Immature natural killer cell (primary cell): ENCODE data around the gene SSX2IP. TPM values are rescaled to one million over a fixed set of nuclear protein-coding genes. Genes with fewer than 3 reads are reported as not detected.

Experiments
- DNase-seq, 3 donors: peaks; one replicate each; pipeline ENCODE4 v3.0.0; 2022; ENCODE audit warnings: mixed read lengths in 1 of 3
- H3K27ac Mint-ChIP-seq, 6 donors: one replicate each; pipeline ENCODE4 v1.8.0; 2020; ENCODE audit warnings: mixed read lengths in 6 of 6, mild to moderate bottlenecking in 5 of 6, inconsistent platforms in 4 of 6, moderate library complexity in 3 of 6
- H3K27me3 Mint-ChIP-seq, 3 donors: one replicate each; pipeline ENCODE4 v1.8.0; 2020 to 2021; ENCODE audit warnings: low read depth in 3 of 3, mild to moderate bottlenecking in 3 of 3, mixed read lengths in 3 of 3, moderate library complexity in 3 of 3, inconsistent platforms in 1 of 3
- H3K36me3 Mint-ChIP-seq, 3 donors: one replicate each; pipeline ENCODE4 v1.8.0; 2020; ENCODE audit warnings: mixed read lengths in 3 of 3, inconsistent platforms in 2 of 3, mild to moderate bottlenecking in 2 of 3
- H3K4me1 Mint-ChIP-seq, 2 donors: one replicate each; pipeline ENCODE4 v1.8.0; 2020; ENCODE audit warnings: inconsistent platforms in 2 of 2, mild to moderate bottlenecking in 2 of 2, mixed read lengths in 2 of 2, moderate library complexity in 1 of 2
- H3K4me3 Mint-ChIP-seq, 5 donors: one replicate each; pipeline ENCODE4 v1.8.0; 2020; ENCODE audit warnings: mild to moderate bottlenecking in 5 of 5, mixed read lengths in 5 of 5, inconsistent platforms in 3 of 5, moderate library complexity in 3 of 5
- H3K9me3 Mint-ChIP-seq, 6 donors: one replicate each; pipeline ENCODE4 v1.8.0; 2020; ENCODE audit warnings: mild to moderate bottlenecking in 6 of 6, mixed read lengths in 6 of 6, inconsistent platforms in 4 of 6, moderate library complexity in 3 of 6
- polyA plus RNA-seq, 3 donors: library from polyadenylated mRNA; unstranded; fragments of 300-500 nt; fragmentation: Illumina TruSeq; gene quantifications; one replicate each; pipeline ENCODE4 v1.2.3, GENCODE V29; 2021

SSX2IP gene
- polyA plus RNA-seq, 3 donors from 2014 or later: 14.4 to 24.3 (median 20.2) TPM

DNA sequence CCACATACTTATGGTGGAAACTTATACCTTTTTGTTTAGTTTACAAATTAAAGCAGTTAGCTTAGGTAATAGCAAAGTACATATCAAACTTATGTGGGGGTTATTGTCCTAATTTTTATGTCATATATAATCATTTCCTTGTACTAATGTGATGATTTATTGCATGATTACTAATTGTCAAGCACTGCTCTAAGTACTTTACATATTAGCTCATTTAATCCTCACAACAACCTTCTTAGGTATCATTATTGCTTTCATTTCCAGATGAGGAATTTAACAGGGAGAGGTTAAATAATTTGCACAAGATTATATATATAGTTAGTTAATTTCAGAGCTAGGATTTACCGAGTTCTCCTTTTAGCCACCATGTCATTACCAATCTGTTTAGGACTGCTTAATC is 11.9 kb upstream of the SSX2IP start:
- Mint-ChIP-seq H3K4me3 (no peak overlapping the region), H3K36me3 (no peaks in the 10 kb centered on the region), H3K27me3 (peaks cover under 1 to 4% (median 4%) of the 10 kb centered on the region in 3 donors), H3K4me1 (no peaks in the 10 kb centered on the region), H3K9me3 (no peaks in the 10 kb centered on the region), H3K27ac (no peak overlapping the region)
- DNase-seq: no peak

DNA sequence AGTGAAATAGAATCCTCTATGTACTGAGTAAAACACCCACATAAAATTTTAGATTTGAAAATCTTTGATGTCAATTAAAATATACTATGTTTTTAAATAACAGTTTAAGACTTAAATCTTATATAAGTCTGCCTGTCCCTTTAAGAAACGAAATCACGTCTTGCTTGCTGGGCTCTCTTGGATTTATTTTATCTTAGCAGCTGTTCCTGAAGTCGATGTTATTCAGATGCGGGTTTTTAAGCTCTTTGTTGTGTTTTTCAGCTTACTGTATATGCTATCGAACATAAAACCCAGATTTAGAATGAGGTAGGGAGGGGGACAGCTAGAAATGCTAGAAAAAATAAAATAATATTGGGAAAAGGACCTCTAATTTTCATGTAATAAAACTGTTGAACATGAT is 11.1 kb upstream of the SSX2IP start:
- Mint-ChIP-seq H3K36me3 (peaks cover 0 to 3% (median 0%) of the 10 kb centered on the region in 3 donors), H3K4me1 (no peaks in the 10 kb centered on the region), H3K9me3 (no peaks in the 10 kb centered on the region), H3K27ac (no peak overlapping the region), H3K4me3 (no peak overlapping the region), H3K27me3 (peaks cover 3 to 4% (median 4%) of the 10 kb centered on the region in 3 donors)
- DNase-seq: no peak

DNA sequence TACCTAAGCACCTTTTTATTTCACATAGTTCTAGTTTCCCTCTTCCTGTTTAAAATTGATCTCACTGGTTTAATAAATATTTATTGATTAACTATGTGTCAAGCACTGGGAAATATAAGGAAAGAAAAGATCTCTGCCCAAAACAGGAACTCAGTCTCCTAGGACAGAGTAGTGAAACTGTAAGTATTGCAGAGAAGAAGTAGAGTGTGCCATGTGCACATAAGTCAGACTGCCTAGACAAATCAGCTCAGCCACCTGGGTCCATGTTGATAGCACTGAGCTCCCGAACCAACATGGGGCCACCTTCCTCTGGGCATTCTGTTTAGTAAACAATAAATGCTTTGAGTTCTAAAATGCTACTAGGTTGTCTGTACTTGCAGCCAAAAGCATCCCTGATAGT is 9.8 kb upstream of the SSX2IP start:
- no peak for DNase-seq
- Mint-ChIP-seq H3K4me3 (no peak overlapping the region), H3K36me3 (peaks cover 0 to 9% (median 0%) of the 10 kb centered on the region in 3 donors), H3K4me1 (no peaks in the 10 kb centered on the region), H3K27me3 (peaks cover 4 to 8% (median 4%) of the 10 kb centered on the region in 3 donors), H3K27ac (peak overlapping the region in 1 of 6 donors; percentile 13), H3K9me3 (no peaks in the 10 kb centered on the region)

DNA sequence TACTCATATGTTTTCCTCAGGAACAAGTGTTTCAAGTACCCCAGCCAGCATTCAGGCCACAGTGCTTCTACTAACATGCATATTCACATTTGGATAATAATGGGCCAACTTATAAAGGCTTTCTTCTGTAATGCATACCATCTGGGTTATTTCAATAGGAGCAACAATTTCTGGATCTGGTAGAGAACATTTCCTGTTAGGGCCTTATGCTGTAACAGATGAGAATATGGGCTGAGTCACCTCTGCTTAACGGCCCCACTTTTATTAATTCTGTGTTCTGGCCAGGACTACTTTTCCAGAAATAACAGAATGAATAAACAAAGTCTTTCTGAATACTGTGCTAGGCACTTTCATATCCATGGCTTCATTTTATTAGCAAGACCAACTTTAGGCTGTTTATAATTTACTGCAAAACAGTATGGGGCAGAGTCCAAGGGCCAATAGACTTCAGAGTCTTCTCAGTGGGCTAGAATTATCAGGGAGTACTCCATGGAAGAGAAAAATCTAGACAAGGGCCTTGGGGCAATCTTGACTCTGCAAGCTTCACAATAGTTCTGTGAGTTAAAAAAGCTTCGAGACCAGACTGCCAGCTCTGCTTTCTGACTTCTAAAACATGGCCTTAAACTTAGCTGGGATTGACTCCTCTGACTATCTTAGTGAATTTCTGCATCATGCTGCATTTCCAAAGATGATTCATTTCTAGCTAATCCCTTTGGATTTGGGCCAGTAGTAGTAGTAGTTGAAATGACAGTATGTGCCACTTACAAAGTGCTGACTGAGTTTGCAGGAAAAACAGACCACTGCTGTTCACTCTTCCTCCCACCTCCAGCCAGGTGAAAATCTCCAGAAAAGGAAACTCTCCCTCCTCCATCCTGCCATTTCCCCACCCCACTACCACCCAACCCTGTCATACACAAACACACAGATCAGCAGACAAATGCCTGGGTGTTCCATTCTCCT is 8.2 kb upstream of the SSX2IP start:
- H3K27me3 Mint-ChIP-seq: peaks cover 2 to 8% (median 4%) of the 10 kb centered on the region in 3 donors
- no peaks in the 10 kb centered on the region for H3K9me3 Mint-ChIP-seq
- no peak overlapping the region for H3K4me3 Mint-ChIP-seq
- peaks cover 6 to 8% of the 10 kb centered on the region in 2 donors for H3K4me1 Mint-ChIP-seq
- DNase-seq: no peak
- no peak overlapping the region for H3K27ac Mint-ChIP-seq
- peaks cover 0 to 9% (median 0%) of the 10 kb centered on the region in 3 donors for H3K36me3 Mint-ChIP-seq

GRCh38 chr1:84693785-84694184 is 3.5 kb upstream of the SSX2IP start:
- Mint-ChIP-seq H3K27me3 (peaks cover 8 to 16% (median 12%) of the 10 kb centered on the region in 3 donors), H3K9me3 (no peaks in the 10 kb centered on the region), H3K4me3 (peak overlapping the region; percentile 35 to 90 (median 83)), H3K36me3 (peaks cover 0 to 9% (median 0%) of the 10 kb centered on the region in 3 donors), H3K4me1 (peaks cover 42 to 49% of the 10 kb centered on the region in 2 donors), H3K27ac (peak overlapping the region; percentile 94 to 99 (median 98))
- no peak for DNase-seq

DNA sequence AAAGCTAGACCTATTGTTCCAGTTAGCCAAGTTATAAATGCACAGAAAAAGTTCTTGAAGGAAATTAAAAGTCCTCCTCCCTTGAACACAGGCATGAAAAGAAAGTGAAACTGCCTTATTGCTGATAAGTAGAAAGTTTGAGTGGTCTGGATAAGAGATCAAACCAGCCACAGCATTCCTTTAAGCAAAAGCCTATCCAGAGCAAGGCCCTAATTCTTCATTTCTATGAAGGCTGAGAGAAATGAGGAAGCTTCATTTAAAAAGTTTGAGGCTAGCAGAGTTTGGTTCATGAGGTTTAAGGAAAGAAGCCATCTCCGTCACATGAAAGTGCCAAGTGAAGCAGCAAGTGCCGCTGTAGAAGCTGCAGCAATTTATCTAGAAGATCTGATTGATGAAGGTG is 2.7 kb upstream of the SSX2IP start:
- peak; percentile 51 to 59 (median 55) for DNase-seq
- H3K4me3 Mint-ChIP-seq: peak overlapping the region; percentile 81 to 90 (median 85)

GRCh38 chr1:84692391-84692790 is 2.1 kb upstream of the SSX2IP start:
- Mint-ChIP-seq H3K36me3 (peaks cover 0 to 9% (median 0%) of the 10 kb centered on the region in 3 donors), H3K27ac (peak overlapping the region; percentile 94 to 99 (median 98)), H3K4me1 (peaks cover 56 to 63% of the 10 kb centered on the region in 2 donors), H3K27me3 (peaks cover 8 to 16% (median 12%) of the 10 kb centered on the region in 3 donors), H3K9me3 (no peaks in the 10 kb centered on the region), H3K4me3 (peak overlapping the region; percentile 81 to 90 (median 85))
- no peak for DNase-seq

More for the DNA sequence above, 2.7 kb upstream of the SSX2IP start:
- H3K36me3 Mint-ChIP-seq: peaks cover 0 to 9% (median 0%) of the 10 kb centered on the region in 3 donors
- no peaks in the 10 kb centered on the region for H3K9me3 Mint-ChIP-seq
- peaks cover 50 to 57% of the 10 kb centered on the region in 2 donors for H3K4me1 Mint-ChIP-seq
- peaks cover 8 to 16% (median 12%) of the 10 kb centered on the region in 3 donors for H3K27me3 Mint-ChIP-seq
- peak overlapping the region; percentile 94 to 99 (median 98) for H3K27ac Mint-ChIP-seq

DNA sequence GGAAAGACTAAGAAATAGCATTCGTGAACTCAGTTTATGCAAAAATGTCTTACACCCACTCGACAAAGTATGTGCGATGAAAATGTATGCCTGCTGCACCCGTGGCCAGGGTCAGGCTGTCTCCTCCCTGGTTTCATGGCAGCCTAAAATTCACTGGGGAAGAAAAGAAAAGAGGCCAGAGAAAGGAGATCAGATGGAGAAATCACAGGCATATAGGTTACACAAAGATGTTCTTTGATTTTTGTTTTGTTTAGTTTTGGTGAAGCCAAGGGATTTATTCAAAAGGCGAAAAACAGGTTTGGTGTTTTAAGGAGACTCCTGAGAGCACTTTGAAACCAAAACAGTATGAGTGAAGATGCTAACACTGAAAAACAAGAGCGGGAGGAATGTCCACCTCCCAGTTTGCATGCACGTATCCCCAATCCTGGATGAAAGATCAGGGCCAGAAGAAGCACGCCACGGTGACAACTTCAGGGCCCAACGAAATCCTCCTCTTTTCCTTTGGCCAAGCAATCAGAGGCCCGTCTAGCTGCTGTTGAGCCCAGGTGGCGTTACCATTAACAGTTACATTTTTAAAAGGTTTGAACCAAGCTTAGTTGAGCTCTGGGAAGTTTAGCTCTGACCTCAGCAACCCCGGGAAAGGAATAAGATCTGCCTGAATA is 992 bp upstream of the SSX2IP start:
- Mint-ChIP-seq H3K9me3 (no peaks in the 10 kb centered on the region), H3K36me3 (peaks cover 0 to 6% (median 0%) of the 10 kb centered on the region in 3 donors), H3K27ac (peak overlapping the region; percentile 93 to 99 (median 98)), H3K4me3 (peak overlapping the region; percentile 82 to 98 (median 94)), H3K4me1 (peaks cover 65 to 73% of the 10 kb centered on the region in 2 donors), H3K27me3 (peaks cover 8 to 13% (median 12%) of the 10 kb centered on the region in 3 donors)
- DNase-seq: no peak

DNA sequence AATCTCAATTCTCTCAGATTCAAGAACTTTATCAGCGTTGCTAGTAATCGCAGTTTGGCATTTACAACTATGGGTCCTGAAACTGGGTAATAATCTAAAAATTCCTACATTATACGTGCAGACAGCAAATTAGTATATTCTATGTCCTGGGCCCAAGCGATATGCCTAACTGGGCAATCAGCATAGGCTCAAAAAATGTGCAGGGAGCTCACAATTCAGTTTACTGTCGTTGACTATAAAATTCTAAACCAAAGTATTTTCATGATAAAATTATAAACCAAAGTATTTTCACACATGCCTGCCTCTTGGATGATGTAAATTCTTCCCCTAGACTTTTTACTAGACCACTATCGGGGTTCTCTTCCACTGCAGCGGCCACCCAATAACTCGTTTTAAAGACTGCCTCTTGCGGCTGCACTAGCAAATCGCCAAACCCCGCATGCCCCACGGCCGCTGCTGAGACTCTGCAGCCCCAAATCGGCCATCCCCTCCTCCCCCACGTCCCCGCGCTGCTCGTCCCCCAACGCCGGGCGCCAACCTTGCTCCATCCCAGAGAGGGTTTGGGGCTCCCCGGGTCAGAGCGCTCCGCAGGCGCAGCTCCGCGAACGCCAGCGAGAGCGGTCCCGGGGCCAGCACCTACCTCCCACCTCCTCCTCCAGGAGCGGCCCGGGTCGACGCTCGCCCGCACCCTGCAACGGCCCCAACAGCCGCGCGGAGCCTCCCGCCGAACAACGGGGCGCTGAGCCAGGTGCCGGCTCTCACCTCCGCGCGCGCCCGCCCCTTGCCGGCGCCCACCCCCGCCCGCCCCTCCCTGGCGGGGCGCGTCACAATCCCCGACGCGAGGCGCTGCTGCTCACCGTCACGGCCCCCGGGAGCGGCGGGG is 506 bp downstream of the SSX2IP start:
- Mint-ChIP-seq H3K4me3 (peak overlapping the region; percentile 72 to 95 (median 92)), H3K27ac (peak overlapping the region; percentile 87 to 99 (median 94)), H3K9me3 (no peaks in the 10 kb centered on the region), H3K27me3 (peaks cover 8 to 12% (median 9%) of the 10 kb centered on the region in 3 donors), H3K4me1 (peaks cover 65 to 86% of the 10 kb centered on the region in 2 donors), H3K36me3 (no peaks in the 10 kb centered on the region)
- DNase-seq: no peak

DNA sequence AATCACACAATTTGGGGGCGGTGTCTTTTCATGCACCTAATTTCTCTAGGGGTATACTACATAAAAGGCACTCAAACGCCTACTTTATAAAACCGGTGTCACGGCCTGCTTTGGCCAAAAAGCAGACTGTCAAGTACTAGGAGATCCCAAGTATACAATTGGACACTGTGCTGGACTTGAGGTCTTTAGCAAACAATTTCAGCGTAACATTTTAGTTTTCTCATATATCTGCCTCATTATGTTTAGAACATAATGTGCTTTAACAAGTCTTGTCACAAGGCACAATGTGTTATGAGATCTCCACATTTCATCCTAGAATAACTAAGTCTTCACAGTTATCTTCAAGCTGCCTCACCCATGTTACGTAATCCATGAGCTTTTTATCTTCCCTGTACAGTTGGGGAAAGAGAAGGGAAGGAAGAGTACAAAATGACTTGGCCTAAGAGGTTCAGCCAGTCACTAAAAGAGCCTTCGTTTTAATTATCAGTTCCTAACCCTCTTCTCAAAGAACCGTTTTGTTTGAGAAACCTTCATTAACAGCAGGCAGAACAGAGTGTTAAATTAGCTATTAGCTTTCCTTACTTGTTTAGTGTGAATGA is 1.7 kb downstream of the SSX2IP start:
- peak overlapping the region; percentile 80 to 99 (median 92) for H3K27ac Mint-ChIP-seq
- no peaks in the 10 kb centered on the region for H3K36me3 Mint-ChIP-seq
- DNase-seq: no peak
- H3K4me3 Mint-ChIP-seq: peak overlapping the region; percentile 72 to 95 (median 92)
- H3K9me3 Mint-ChIP-seq: no peaks in the 10 kb centered on the region
- peaks cover 8 to 12% (median 9%) of the 10 kb centered on the region in 3 donors for H3K27me3 Mint-ChIP-seq
- peaks cover 61 to 80% of the 10 kb centered on the region in 2 donors for H3K4me1 Mint-ChIP-seq

- H3K9me3 Mint-ChIP-seq: no peaks in the 10 kb centered on the region
- no peak for DNase-seq
- peaks cover 57 to 80% of the 10 kb centered on the region in 2 donors for H3K4me1 Mint-ChIP-seq
- H3K4me3 Mint-ChIP-seq: peak overlapping the region; percentile 19 to 94 (median 36)
- peak overlapping the region in 5 of 6 donors; percentile 14 to 90 (median 42) for H3K27ac Mint-ChIP-seq
- H3K27me3 Mint-ChIP-seq: peaks cover 8 to 12% (median 9%) of the 10 kb centered on the region in 3 donors
- H3K36me3 Mint-ChIP-seq: no peaks in the 10 kb centered on the region
Observed at GRCh38 chr1:84687714-84688462, 2.4 kb downstream of the SSX2IP start.

DNA sequence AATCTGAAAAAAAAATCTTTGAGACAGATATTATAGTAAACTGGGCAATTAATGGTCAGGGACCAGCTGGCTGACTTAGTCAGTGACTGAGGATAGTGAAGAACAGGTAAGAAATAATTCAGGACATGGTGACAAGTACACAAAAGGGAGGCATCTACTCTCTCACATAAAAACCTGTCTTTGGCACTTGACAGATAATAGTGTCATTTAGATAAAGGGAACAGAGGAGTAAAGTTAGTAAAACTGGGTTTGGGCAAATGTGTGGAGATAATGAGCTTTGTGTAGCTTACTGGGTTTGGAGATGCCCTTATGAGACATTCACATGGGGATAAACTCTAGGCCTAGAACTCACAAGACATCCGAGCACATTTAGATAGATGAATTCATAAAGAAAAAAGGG is 4.0 kb downstream of the SSX2IP start:
- Mint-ChIP-seq H3K9me3 (no peaks in the 10 kb centered on the region), H3K4me1 (peaks cover 52 to 73% of the 10 kb centered on the region in 2 donors), H3K27me3 (peaks cover 9 to 12% (median 11%) of the 10 kb centered on the region in 3 donors), H3K27ac (peak overlapping the region in 5 of 6 donors; percentile 2 to 51 (median 18)), H3K36me3 (peaks cover 0 to 3% (median 0%) of the 10 kb centered on the region in 3 donors), H3K4me3 (peak overlapping the region in 2 of 5 donors; percentile 7 to 19)
- no peak for DNase-seq
